ENCODE results near the gene IRF7. TPM values are rescaled to one million over a fixed set of nuclear protein-coding genes. Genes with fewer than 3 reads are reported as not detected.
A peak's percentile ranks its signal among the peaks of the same experiment; 100 is the strongest.

The IRF7 gene
- total RNA-seq, 1 donor from 2014 or later = 10.2 TPM

DNA sequence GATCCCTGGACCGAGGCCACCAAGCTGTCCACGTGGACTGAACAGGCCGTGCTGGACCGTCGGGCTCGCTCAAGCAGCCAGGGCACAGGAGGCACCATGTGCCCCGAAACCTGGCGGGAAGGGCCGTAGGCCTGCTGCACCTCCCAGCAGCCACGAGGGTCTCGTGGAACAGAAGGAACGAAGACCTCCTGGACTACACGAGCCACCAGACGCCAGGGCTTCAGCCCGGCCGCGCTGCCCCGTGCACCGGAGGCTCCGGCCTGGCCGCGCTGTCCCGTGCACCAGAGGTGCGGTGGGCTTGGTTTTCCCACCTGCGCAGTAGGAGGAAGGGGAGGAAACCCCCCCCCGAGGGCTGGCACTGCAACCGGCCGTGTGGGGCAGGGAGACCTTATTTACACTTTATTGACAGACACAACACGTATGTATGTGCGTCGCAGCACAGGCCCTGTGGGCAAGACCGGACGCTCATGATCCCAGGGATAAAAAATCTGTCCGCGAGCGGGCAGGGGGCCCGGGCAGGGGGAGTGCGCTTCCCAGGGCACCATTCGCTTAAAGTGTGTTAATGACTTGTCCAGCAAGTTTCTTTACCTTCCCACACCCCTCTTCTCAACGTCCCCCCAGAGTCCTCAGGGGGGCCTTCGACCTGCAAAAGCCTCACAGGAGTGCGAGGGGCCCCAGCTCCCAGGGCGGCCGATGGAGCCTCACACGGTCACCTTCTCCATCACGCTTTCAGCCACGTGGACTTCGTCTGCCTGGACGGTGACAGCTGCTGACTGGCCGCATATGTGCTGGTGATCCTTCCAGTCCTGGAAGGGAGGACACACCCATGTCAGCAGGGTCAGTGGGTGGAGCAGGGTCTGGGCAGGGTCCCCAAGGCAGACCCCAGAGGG is 28.3 kb upstream of the IRF7 start:
- H3K9me3 Mint-ChIP-seq = no peaks in the 10 kb centered on the region
- H3K4me1 Mint-ChIP-seq = peaks cover under 1% of the 10 kb centered on the region
- DNase-seq (ENCODE audit: low read depth, low spot score) = no peak
- TF ChIP-seq, protein P1, sequence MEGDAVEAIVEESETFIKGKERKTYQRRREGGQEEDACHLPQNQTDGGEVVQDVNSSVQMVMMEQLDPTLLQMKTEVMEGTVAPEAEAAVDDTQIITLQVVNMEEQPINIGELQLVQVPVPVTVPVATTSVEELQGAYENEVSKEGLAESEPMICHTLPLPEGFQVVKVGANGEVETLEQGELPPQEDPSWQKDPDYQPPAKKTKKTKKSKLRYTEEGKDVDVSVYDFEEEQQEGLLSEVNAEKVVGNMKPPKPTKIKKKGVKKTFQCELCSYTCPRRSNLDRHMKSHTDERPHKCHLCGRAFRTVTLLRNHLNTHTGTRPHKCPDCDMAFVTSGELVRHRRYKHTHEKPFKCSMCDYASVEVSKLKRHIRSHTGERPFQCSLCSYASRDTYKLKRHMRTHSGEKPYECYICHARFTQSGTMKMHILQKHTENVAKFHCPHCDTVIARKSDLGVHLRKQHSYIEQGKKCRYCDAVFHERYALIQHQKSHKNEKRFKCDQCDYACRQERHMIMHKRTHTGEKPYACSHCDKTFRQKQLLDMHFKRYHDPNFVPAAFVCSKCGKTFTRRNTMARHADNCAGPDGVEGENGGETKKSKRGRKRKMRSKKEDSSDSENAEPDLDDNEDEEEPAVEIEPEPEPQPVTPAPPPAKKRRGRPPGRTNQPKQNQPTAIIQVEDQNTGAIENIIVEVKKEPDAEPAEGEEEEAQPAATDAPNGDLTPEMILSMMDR (conservative IDR thresholded peaks at IDR 0.05) = no peak
- no peak overlapping the region for H3K4me3 Mint-ChIP-seq
- peaks cover 3% of the 10 kb centered on the region for H3K36me3 Mint-ChIP-seq (ENCODE audit: low read depth)
- H3K27me3 Mint-ChIP-seq (ENCODE audit: low read depth) = peaks cover 18% of the 10 kb centered on the region
- H3K27ac Mint-ChIP-seq (ENCODE audit: unreplicated experiment) = no peak overlapping the region

DNA sequence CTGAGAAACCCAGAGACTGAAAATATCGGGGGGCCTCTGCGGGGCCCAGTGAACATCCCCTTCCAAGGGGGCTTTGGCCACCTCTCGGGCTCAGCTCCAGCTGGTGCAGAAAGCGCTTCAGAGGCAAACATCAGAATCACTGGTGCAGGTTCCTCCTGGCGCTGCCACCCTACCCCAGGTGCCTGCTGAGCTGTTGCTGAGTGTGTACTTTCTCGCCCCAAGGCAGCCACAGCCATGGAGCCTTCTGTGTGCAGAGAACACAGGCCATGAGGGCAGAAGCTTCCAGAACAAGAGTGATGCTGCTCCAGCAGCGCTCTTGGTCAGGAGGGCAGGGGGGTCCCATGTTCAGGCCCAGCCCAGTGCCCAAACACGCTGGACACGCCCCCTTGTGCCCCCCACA is 27.6 kb upstream of the IRF7 start:
- TF ChIP-seq, protein P1 (conservative IDR thresholded peaks at IDR 0.05) = no peak
- no peak for DNase-seq (ENCODE audit: low read depth, low spot score)

DNA sequence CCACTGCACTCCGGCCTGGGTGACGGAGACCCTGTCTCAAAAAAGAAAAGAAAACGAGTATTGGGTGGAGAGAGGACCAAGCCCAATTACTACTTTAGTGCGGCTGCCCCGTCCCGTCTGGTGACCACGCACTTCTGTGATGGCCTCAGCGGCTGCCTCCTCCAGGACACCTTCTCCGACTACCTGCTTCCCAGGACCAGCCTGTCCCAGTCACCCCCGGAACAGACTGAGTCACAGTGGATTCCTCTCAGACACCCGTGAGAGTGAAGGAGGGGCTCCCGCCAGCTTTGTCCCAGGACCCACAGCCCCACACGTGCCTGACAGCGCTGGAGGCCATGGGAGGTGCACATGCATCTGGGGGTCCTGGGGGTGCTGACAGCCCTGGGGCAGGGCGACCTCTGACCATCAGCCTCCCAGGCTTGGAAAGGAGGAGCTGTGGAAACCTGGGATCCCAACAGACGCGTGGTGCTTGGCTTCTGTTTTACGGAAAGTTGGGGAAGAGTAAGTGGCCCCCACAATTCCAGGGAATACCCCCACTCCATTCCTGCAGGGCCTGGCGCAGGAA is 26.1 kb upstream of the IRF7 start:
- H3K27ac Mint-ChIP-seq (ENCODE audit: unreplicated experiment) = no peak overlapping the region
- TF ChIP-seq, protein P1 (conservative IDR thresholded peaks at IDR 0.05) = no peak
- peaks cover 38% of the 10 kb centered on the region for H3K27me3 Mint-ChIP-seq (ENCODE audit: low read depth)
- H3K9me3 Mint-ChIP-seq = no peaks in the 10 kb centered on the region
- H3K4me3 Mint-ChIP-seq = peak overlapping the region; percentile 31
- no peaks in the 10 kb centered on the region for H3K36me3 Mint-ChIP-seq (ENCODE audit: low read depth)
- DNase-seq (ENCODE audit: low read depth, low spot score) = no peak
- H3K4me1 Mint-ChIP-seq = peaks cover 12% of the 10 kb centered on the region

More for the DNA sequence above, 27.6 kb upstream of the IRF7 start:
- Mint-ChIP-seq H3K4me1 (peaks cover 7% of the 10 kb centered on the region), H3K27me3 (ENCODE audit: low read depth) (peaks cover 25% of the 10 kb centered on the region), H3K9me3 (no peaks in the 10 kb centered on the region), H3K36me3 (ENCODE audit: low read depth) (no peaks in the 10 kb centered on the region), H3K4me3 (no peak overlapping the region), H3K27ac (ENCODE audit: unreplicated experiment) (no peak overlapping the region)

DNA sequence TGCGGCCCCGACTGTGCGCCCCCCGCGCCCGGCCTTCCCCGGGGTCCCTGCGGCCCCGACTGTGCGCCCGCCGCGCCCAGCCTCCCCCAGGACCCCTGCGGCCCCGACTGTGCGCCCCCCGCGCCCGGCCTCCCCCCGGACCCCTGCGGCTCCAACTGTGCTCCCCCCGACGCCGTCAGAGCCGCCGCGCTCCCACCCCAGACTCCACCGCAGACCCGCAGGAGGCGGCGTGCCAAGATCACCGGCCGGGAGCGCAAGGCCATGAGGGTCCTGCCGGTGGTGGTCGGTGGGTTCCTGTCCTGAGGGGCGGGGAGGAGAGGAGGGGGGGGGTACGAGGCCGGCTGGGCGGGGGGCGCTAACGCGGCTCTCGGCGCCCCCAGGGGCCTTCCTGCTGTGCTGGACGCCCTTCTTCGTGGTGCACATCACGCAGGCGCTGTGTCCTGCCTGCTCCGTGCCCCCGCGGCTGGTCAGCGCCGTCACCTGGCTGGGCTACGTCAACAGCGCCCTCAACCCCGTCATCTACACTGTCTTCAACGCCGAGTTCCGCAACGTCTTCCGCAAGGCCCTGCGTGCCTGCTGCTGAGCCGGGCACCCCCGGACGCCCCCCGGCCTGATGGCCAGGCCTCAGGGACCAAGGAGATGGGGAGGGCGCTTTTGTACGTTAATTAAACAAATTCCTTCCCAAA is 24.4 kb upstream of the IRF7 start:
- Mint-ChIP-seq H3K9me3 (no peaks in the 10 kb centered on the region), H3K36me3 (ENCODE audit: low read depth) (no peaks in the 10 kb centered on the region), H3K4me1 (peaks cover 16% of the 10 kb centered on the region), H3K27ac (ENCODE audit: unreplicated experiment) (no peak overlapping the region), H3K4me3 (no peak overlapping the region), H3K27me3 (ENCODE audit: low read depth) (peaks cover 55% of the 10 kb centered on the region)
- TF ChIP-seq, protein P1 (conservative IDR thresholded peaks at IDR 0.05) = no peak
- DNase-seq (ENCODE audit: low read depth, low spot score) = no peak

DNA sequence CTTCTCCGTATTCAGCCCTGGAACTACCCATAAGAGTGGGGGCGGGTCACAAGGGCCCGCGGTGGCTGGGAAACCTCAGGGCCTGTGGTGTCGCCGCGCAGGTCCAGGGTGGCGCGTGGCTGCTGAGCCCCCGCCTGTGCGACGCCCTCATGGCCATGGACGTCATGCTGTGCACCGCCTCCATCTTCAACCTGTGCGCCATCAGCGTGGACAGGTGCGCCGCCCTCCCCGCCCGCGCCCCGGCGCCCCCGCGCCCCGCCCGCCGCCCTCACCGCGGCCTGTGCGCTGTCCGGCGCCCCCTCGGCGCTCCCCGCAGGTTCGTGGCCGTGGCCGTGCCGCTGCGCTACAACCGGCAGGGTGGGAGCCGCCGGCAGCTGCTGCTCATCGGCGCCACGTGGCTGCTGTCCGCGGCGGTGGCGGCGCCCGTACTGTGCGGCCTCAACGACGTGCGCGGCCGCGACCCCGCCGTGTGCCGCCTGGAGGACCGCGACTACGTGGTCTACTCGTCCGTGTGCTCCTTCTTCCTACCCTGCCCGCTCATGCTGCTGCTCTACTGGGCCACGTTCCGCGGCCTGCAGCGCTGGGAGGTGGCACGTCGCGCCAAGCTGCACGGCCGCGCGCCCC is 23.7 kb upstream of the IRF7 start:
- Mint-ChIP-seq H3K4me1 (peaks cover 16% of the 10 kb centered on the region), H3K27me3 (ENCODE audit: low read depth) (peaks cover 62% of the 10 kb centered on the region), H3K9me3 (no peaks in the 10 kb centered on the region), H3K4me3 (no peak overlapping the region), H3K27ac (ENCODE audit: unreplicated experiment) (no peak overlapping the region), H3K36me3 (ENCODE audit: low read depth) (no peaks in the 10 kb centered on the region)
- DNase-seq (ENCODE audit: low read depth, low spot score) = no peak
- TF ChIP-seq, protein P1 (conservative IDR thresholded peaks at IDR 0.05) = no peak

All from neural crest cell (in vitro differentiated cells).